D721Med (cell line): ENCODE data around the gene KCNG4.

Source experiments
- DNase-seq: peaks from one replicate; pipeline ENCODE4 v3.0.0; 2011; ENCODE audit warnings: low spot score; ENCODE audit not compliant: insufficient read length
- FAIRE-seq: peaks from 2 replicates; lab custom pipeline; 2011; peaks lifted over from hg19 to GRCh38; lab: Jason Lieb, UNC
- TF ChIP-seq, protein P1 (sequence below): IDR thresholded peaks from 2 replicates; pipeline ENCODE4 v1.5.1; 2012; ENCODE audit warnings: mild to moderate bottlenecking, control low read depth; ENCODE audit not compliant: insufficient read depth; ENCODE audit errors: missing control alignments

The KCNG4 gene

DNA sequence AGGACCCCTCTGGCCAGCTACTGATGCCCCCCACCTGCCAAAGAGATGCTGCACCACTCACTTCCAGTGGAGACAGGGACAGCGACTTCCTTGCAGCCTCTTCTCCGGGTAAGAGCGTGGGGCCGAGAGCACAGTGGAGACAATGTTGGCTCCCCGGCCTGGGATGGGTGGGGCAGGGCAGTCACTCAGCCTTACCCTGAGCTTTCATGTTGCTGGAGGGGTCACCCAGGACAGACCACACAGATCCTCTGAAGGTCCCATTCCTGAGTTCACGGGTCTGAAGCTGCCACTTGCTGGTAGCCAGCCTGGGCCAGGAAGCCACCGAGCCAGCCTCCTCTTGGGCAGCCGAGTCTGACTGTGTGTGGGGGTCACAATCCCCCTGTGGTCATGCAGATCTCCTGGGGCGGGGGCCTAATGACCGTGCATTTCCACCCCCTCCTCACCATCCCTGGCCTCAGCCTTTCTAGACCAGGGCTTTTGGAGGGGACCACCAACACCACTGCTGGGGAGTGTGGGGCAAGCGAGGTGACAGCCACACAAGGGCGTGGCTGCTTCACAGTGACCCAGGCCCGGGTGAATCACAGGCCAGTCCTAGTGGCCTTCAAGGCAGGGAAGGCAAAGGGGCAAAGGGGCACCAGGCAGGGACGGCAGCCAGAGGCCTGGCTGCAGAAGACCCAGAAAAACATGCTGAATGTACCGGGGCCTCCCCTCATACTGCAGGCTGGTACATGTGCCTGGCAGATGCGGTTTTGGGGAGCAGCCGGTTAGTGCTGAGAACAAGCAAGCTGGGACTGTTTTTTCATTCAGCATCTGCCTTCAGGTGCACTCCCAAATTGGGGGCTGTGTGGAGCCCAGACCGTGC lies 63.4 kb downstream of the KCNG4 start:
- TF ChIP-seq, protein P1, sequence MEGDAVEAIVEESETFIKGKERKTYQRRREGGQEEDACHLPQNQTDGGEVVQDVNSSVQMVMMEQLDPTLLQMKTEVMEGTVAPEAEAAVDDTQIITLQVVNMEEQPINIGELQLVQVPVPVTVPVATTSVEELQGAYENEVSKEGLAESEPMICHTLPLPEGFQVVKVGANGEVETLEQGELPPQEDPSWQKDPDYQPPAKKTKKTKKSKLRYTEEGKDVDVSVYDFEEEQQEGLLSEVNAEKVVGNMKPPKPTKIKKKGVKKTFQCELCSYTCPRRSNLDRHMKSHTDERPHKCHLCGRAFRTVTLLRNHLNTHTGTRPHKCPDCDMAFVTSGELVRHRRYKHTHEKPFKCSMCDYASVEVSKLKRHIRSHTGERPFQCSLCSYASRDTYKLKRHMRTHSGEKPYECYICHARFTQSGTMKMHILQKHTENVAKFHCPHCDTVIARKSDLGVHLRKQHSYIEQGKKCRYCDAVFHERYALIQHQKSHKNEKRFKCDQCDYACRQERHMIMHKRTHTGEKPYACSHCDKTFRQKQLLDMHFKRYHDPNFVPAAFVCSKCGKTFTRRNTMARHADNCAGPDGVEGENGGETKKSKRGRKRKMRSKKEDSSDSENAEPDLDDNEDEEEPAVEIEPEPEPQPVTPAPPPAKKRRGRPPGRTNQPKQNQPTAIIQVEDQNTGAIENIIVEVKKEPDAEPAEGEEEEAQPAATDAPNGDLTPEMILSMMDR = no peak
- DNase-seq (no peak), FAIRE-seq (no peak)

- no peak for FAIRE-seq
These were observed 64.3 kb downstream of the KCNG4 start for GRCh38 chr16:84175350-84176081.

GRCh38 chr16:84174396-84174795 lies 65.4 kb downstream of the KCNG4 start:
- FAIRE-seq = no peak
- TF ChIP-seq, protein P1 = no peak
- DNase-seq = no peak

More at GRCh38 chr16:84175350-84176081, 64.3 kb downstream of the KCNG4 start:
- no peak for DNase-seq
- TF ChIP-seq, protein P1 = peak; percentile 65

- TF ChIP-seq, protein P1 = no peak
- DNase-seq (no peak), FAIRE-seq (no peak)
These were observed 70.0 kb downstream of the KCNG4 start for GRCh38 chr16:84169765-84170310.
